ENCODE data around the gene SLC6A3.

SLC6A3 gene

DNA sequence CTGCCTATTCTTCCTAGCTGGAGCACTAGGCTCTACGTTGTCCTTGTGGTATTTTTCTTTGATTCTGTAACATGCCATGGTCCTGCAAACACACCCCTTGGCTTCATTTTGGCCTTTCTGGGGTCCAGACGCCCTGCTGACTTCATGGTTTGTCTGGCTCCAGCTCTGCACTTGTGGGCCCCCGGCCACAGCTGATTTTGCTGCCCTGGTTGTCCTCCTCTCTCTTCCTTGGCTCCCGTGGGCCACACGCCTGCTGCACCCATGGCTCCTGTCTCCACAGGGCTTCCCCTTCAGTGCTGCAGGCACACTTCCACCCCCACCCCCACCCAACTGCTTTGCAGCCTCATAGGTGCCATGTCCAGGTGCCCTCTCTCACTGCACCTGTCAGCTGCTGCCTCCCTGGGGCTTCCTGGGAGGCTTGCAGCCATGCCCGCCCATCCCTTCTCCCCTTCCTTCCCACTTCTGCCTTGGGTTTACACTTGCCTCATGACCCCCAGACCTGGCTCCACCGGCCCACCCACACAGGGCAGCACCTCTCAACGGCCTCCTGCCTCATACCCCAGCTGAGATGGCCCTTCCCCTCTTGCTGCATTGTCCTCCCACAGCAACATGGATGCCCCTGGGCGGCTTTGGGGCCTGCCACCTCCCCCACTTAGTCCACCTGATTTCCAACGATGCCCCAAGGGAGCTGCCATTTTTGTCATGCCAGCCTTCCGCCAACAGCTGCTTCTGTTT is 25.6 kb downstream of the SLC6A3 start:
- no peak for DNase-seq

GRCh38 chr5:1418921-1419280 is 26.3 kb downstream of the SLC6A3 start:
- no peak for DNase-seq

GRCh38 chr5:1418238-1418920 is 26.9 kb downstream of the SLC6A3 start:
- DNase-seq, result no peak

DNA sequence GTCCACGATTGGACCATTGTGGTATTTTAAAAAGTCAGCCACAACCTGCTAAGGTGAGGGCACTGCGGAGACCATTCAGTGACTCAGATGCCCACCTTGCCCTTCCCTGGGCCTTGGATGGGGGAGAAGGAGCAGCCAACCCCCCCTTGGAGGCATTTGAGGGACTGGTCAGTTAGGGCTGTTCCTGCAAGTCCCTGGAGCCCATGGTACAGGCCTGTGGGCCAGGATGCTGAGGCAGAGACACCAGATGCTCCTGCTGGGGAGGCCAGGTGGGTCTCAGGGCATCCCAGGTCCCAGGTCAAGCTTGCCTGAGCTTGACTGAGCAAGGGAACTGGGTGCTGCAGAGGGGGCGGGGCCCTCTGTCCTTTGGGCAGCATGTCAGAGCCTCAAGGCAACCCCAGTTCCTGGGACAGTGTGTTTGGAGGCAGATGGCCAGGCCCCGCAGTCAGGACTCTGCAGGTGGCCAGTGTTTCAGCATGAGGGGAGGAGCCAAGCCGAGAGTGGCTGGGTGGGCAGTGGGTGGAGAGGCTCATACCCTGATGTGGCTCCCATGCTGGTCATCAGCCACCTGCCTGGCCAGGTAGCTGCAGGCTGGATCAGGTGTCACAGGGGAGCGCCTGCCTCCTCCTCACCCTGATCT is 27.5 kb downstream of the SLC6A3 start:
- DNase-seq, result no peak

- DNase-seq, result no peak
Measured at GRCh38 chr5:1416856-1417469, 28.3 kb downstream of the SLC6A3 start.

DNA sequence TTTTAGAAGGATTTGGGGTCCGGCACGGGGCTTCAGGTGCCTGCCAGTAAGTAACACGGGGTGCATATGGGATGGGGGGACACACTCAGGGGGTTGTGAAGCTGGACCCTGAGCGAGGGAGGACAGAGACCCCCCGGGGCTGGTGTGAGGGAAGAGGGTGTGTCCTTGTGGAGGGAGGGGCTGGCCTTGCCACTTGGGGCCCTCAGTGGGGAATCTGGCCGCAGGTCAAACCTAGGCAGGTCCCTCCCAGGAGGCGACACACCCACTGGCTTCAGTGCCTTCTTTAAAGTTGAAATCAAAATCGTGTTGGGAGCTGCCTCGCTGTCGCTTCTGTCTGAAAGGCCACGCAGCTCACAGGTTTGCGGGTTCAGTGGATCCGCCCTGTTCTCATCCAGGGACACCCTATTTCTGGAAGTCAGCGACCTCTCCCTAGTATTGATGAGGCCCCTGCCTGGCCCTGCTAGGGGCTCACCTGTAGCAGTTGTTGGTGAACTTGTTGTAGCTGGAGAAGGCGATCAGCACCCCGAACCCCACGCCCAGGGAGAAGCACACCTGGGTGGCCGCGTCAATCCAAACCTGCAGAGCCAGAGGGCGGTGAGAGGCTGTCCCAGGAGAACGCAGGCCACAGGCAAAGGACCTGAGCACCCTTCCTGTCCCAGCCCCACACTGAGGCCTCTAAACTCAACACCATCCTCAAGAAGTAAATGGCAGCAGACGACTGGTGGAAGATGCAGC is 29.4 kb downstream of the SLC6A3 start:
- no peak for DNase-seq

GRCh38 chr5:1415059-1415425 is 30.2 kb downstream of the SLC6A3 start:
- no peak for DNase-seq

DNA sequence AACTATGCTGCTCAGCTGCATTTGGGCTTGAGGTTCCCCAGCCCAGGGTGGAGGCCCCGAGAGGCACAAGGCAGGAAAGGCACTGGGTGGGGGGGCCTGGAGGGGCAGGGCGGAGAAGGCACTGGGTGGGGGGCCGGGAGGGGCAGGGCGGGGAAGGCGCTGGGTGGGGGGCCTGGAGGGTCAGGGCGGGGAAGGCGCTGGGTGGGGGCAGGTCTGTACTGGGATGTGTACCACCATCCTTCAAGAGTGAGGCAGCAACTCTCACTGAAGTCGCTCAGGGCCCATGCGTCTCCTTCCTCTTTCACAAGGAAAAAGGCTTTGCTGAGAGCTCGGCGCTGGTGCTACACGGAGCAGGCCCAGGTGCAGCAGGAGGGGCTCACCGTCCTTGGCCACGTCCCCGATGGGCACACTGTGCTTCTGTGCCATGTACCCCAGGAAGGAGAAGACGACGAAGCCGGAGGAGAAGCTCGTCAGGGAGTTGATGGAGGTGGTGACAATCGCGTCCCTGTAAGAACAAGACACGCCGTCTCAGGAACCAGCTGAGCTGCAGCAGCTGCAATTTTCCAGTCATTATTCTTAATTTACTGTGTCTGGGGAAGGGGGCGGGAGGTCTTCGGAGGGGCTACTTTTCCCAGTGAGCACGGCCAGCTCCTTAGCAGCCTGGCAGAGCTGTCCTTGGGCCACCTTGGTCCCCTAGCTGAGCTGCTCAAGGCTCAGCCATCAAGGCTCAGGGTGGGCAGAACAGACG is 30.8 kb downstream of the SLC6A3 start:
- DNase-seq, result no peak

- no peak for DNase-seq
Measured at GRCh38 chr5:1413611-1414241, 31.5 kb downstream of the SLC6A3 start.

- DNase-seq, result no peak
Measured at GRCh38 chr5:1413211-1413610, 32.0 kb downstream of the SLC6A3 start.

DNA sequence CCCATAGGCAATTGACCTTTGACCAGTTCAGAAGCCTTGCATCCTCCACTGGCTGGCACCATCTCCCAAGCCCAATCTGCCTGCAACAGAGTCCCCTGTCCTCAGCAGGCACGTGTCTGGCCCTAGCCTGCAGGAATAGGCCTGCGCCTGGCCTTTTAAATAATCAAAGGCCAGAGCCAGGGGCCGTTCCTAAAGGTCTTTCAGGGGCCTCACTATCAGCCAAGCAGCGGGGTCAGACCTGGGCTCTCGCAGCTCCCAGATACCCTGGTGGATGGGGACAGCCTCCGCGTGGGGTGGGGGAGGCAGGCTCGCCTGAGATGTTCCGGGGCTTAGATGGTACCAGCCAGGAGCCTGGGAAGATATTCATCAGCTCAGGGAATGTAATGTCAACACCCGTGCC is 32.6 kb downstream of the SLC6A3 start:
- no peak for DNase-seq

GRCh38 chr5:1412163-1412562 is 33.1 kb downstream of the SLC6A3 start:
- no peak for DNase-seq

- no peak for DNase-seq
Measured at GRCh38 chr5:1411099-1411498, 34.1 kb downstream of the SLC6A3 start.

- DNase-seq, result no peak
Measured at GRCh38 chr5:1410156-1411014, 34.9 kb downstream of the SLC6A3 start.

- DNase-seq, result no peak
Measured at GRCh38 chr5:1409381-1410110, 35.7 kb downstream of the SLC6A3 start.

DNA sequence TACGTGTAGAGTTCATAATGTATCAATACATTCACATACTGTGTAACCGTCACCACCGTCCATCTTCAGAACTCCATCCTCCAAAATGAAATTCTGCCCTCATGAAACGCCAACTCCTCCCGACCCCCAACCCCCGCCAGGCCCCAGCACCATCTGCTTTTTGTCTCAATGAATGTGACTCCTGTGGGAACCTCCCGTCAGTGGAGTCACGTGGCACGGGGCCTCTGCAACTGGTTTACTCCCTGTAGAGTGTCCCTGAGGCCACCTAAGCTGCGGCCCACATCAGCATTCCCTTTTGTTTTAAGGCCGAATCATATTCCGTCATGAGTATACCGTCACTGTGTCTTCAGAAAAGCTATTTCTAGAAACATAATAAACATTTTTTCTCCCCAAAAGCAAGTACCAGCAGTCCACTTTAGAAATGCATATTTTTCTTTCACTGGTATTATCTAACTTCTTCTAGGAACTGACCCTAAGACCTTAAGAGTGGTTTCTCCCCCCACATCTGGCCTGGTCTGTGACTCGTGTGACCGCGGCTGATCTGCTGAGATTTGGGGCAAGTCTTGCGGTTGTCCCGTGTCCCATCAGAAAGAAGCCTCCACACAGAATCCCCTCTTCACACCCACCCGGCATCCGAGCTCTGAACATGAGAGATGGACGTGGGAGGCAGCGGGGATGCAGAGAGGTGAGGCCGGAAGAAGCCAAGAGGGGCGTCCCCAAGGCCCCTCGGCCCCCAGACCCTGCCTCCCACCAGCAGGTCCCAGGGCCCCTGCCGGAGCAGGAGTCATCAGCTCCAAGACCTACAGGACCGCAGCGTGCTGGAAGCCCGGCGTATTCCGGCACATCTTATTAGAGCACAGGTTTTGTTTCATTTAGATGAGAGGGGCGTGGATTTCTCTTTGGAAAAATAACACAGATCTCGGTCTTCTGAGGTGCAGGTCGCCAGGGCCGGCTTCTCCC is 38.3 kb downstream of the SLC6A3 start:
- DNase-seq, result no peak

- DNase-seq, result no peak
Measured at GRCh38 chr5:1405539-1406530, 39.4 kb downstream of the SLC6A3 start.

GRCh38 chr5:1405121-1405520 is 40.1 kb downstream of the SLC6A3 start:
- DNase-seq, result no peak

All from DMS 273 treated with DMSO at 0.1 percent for 48 hours (cell line).